GM12878 (cell line): ENCODE results near the gene IFT172. TPM values are rescaled to one million over a fixed set of nuclear protein-coding genes. Genes with fewer than 3 reads are reported as not detected.
A peak's percentile ranks its signal among the peaks of the same experiment; 100 is the strongest.

Experiments
- ATAC-seq: fragments of 200-7000 bp; cut with Tn5 transposase; 3 replicates; pipeline ENCODE4 v1.9.1; 2020; ENCODE audit warnings: mild to moderate bottlenecking, moderate library complexity
- BruUV-seq: library from RNA; stranded (reverse); fragments of 400-500 nt; replicated peaks from 2 replicates; lab custom pipeline; 2021; lab: Mats Ljungman, UMichigan
- CTCF ChIA-PET: fragments of 300-600 bp; sonication (Branson Sonifier 250); formaldehyde crosslinking; extraction: SDS; loops from one replicate; lab custom pipeline; 2021; ENCODE audit warnings: inconsistent platforms; lab: Yijun Ruan, JAX
- POLR2A ChIA-PET: fragments of 350-600 bp; formaldehyde crosslinking; extraction: SDS; loops from one replicate; lab custom pipeline; 2021; ENCODE audit warnings: inconsistent platforms; lab: Charles Lee
- RAD21 ChIA-PET: fragments of 300-600 bp; sonication (Branson Sonifier 250); formaldehyde crosslinking; loops from one replicate; lab custom pipeline; 2023; ENCODE audit warnings: antibody characterized with exemption; ENCODE audit not compliant: unreplicated experiment; lab: Charles Lee
- SMC1A ChIA-PET: fragments of 300-600 bp; sonication (Branson Sonifier 250); formaldehyde crosslinking; loops from one replicate; lab custom pipeline; 2023; ENCODE audit not compliant: unreplicated experiment, uncharacterized antibody; lab: Charles Lee
- DNase-seq: peaks from one replicate; pipeline ENCODE4 v3.0.0-alpha.2; 2011; ENCODE audit warnings: low read depth, low spot score
- FAIRE-seq: peaks from 3 replicates; lab custom pipeline; 2011; peaks lifted over from hg19 to GRCh38; lab: Jason Lieb, UNC
- H2AFZ ChIP-seq: 2 replicates; pipeline ENCODE4 v1.6.0; 2011; ENCODE audit warnings: low read depth, low read length, control low read depth; ENCODE audit not compliant: control insufficient read depth
- H3K27ac ChIP-seq: 2 replicates; pipeline ENCODE4 v1.5.1; 2011; ENCODE audit warnings: control low read depth; ENCODE audit not compliant: control insufficient read depth, insufficient read depth
- H3K27me3 ChIP-seq, 2 experiments: replicated peaks in 1 of 2; 2 replicates each; pipeline versions ENCODE4 v1.6.0 to v1.6.1; 2011; ENCODE audit warnings: low read length in 1 of 2; ENCODE audit not compliant: control insufficient read depth in 2 of 2, insufficient read depth in 2 of 2
- H3K36me3 ChIP-seq, 2 experiments: 2 replicates each; pipeline ENCODE4 v1.5.1; 2011; ENCODE audit warnings: low read length in 1 of 2; ENCODE audit not compliant: control insufficient read depth in 2 of 2, insufficient read depth in 2 of 2
- H3K4me1 ChIP-seq: 2 replicates; pipeline ENCODE4 v1.6.1; 2011; ENCODE audit warnings: mild to moderate bottlenecking, low read length, moderate library complexity, mixed read lengths; ENCODE audit not compliant: control insufficient read depth, insufficient read depth
- H3K4me2 ChIP-seq: 2 replicates; pipeline ENCODE4 v1.6.0; 2011; ENCODE audit warnings: control low read depth; ENCODE audit not compliant: control insufficient read depth, insufficient read depth
- H3K4me3 ChIP-seq: fragments of 200-600 bp; sonication (generic); 2 replicates; pipeline ENCODE4 v1.5.1; 2016
- H3K79me2 ChIP-seq: 2 replicates; pipeline ENCODE4 v1.6.0; 2011; ENCODE audit warnings: low read length; ENCODE audit not compliant: control insufficient read depth, insufficient read depth
- H3K9ac ChIP-seq: 2 replicates; pipeline ENCODE4 v1.8.0; 2011; ENCODE audit warnings: low read length, control low read depth, mixed read lengths; ENCODE audit not compliant: control insufficient read depth, insufficient read depth
- H3K9me3 ChIP-seq: replicated peaks from 3 replicates; pipeline ENCODE4 v1.5.1; 2011; ENCODE audit warnings: mild to moderate bottlenecking, low read length; ENCODE audit not compliant: control insufficient read depth, insufficient read depth
- H4K20me1 ChIP-seq: 2 replicates; pipeline ENCODE4 v1.6.0; 2011; ENCODE audit not compliant: control insufficient read depth, insufficient read depth
- ASH2L ChIP-seq: fragments of 300-600, 200-600 bp; sonication (generic); IDR thresholded peaks from 2 replicates; pipeline ENCODE4 v1.6.1; 2017; ENCODE audit warnings: low read depth, mild to moderate bottlenecking, borderline replicate concordance
- BRCA1 ChIP-seq: IDR thresholded peaks from 2 replicates; pipeline ENCODE4 v1.6.1; 2011; ENCODE audit warnings: low read depth, low read length, improper control_type of control experiment
- CHD1 ChIP-seq: IDR thresholded peaks from 2 replicates; pipeline ENCODE4 v1.6.1; 2012; ENCODE audit warnings: low read depth, low read length, improper control_type of control experiment
- E4F1 ChIP-seq: fragments of 450-650 bp; IDR thresholded peaks from 2 replicates; pipeline ENCODE4 v1.6.1; 2018; ENCODE audit warnings: borderline replicate concordance, mild to moderate bottlenecking; ENCODE audit not compliant: partially characterized antibody
- EZH2 ChIP-seq: IDR thresholded peaks from 2 replicates; pipeline ENCODE4 v1.6.1; 2012; ENCODE audit warnings: low read depth, mild to moderate bottlenecking, control low read depth, inconsistent platforms, low read length, borderline replicate concordance; ENCODE audit not compliant: control insufficient read depth
- MAX ChIP-seq: IDR thresholded peaks from 2 replicates; pipeline ENCODE4 v1.6.1; 2012; ENCODE audit warnings: low read depth, low read length, improper control_type of control experiment
- POLR2AphosphoS2 ChIP-seq: IDR thresholded peaks from 2 replicates; pipeline ENCODE4 v1.6.1; 2011; ENCODE audit warnings: low read depth, mild to moderate bottlenecking, low read length, improper control_type of control experiment, moderate library complexity
- POU2F2 ChIP-seq: IDR thresholded peaks from 3 replicates; pipeline ENCODE4 v1.6.1; 2011; ENCODE audit warnings: low read depth, mild to moderate bottlenecking, low read length, borderline replicate concordance
- PRDM15 ChIP-seq: fragments of 450-650 bp; formaldehyde crosslinking; IDR thresholded peaks from 2 replicates; pipeline ENCODE4 v1.4.0; 2020; ENCODE audit warnings: mild to moderate bottlenecking, moderate library complexity
- RELA ChIP-seq: fragments of 450-650 bp; IDR thresholded peaks from 2 replicates; pipeline ENCODE4 v1.8.0; 2014; ENCODE audit warnings: borderline replicate concordance; ENCODE audit not compliant: partially characterized antibody
- SREBF1 ChIP-seq: IDR thresholded peaks from 2 replicates; pipeline ENCODE4 v1.6.1; 2012; ENCODE audit warnings: mild to moderate bottlenecking, low read length
- SUPT20H ChIP-seq: IDR thresholded peaks from 2 replicates; pipeline ENCODE4 v1.6.1; 2011; ENCODE audit warnings: low read depth, mild to moderate bottlenecking, low read length, moderate library complexity, borderline replicate concordance; ENCODE audit not compliant: control insufficient read depth
- ZBED1 ChIP-seq: IDR thresholded peaks from 2 replicates; pipeline ENCODE4 v1.6.1; 2016; ENCODE audit warnings: borderline replicate concordance
- ZBTB33 ChIP-seq: fragments of 450-650 bp; IDR thresholded peaks from 2 replicates; pipeline ENCODE4 v1.6.1; 2017; ENCODE audit warnings: mild to moderate bottlenecking
- ZNF207 ChIP-seq: fragments of 450-650 bp; IDR thresholded peaks from 2 replicates; pipeline ENCODE4 v1.6.1; 2014; ENCODE audit warnings: antibody characterized with exemption, mild to moderate bottlenecking, borderline replicate concordance
- WGBS: methylation state at CpG from one replicate; pipeline ENCODE4 v1.1.6; 2016; ENCODE audit warnings: low lambda C conversion rate; ENCODE audit not compliant: insufficient replicate concordance, insufficient coverage; ENCODE audit errors: missing lambda C conversion rate; 5-methylcytosine and 5-hydroxymethylcytosine counted together
- in situ Hi-C: fragments of 300-500 bp; cut with MboI; formaldehyde crosslinking; loops from 9 replicates; pipeline ENCODE4 v1.14.3; 2018; ENCODE audit warnings: mixed read lengths
- intact Hi-C: fragments of 100-400 bp; cut with micrococcal nuclease; formaldehyde crosslinking; loops from one replicate; pipeline ENCODE4 v1.14.2; 2022; ENCODE audit not compliant: unreplicated experiment
- polyA plus RNA-seq, 11 experiments: library from polyadenylated mRNA; depleted of rRNA in 4 of 11; unstranded in 6 of 11; stranded (reverse) in 5 of 11; fragments of >200 nt; fragmentation: Nextera tagmentation in 4 of 11; fragmentation: Illumina TruSeq in 1 of 11; extraction: Ambion mirVana in 4 of 11; extraction: Trizol in 1 of 11; gene quantifications; 1 replicate in 1 of 11; 2 replicates in 10 of 11; pipeline versions ENCODE4 v1.2.1 to v1.2.3, GENCODE V29; 2011 to 2016; ENCODE audit warnings: inconsistent platforms in 2 of 11, missing spikeins in 2 of 11, low read depth in 1 of 11
- total RNA-seq, 4 experiments: library from RNA; depleted of rRNA in 3 of 4; stranded (reverse); fragments of >200 nt in 3 of 4; fragmentation: Illumina TruSeq in 1 of 4; extraction: Trizol in 1 of 4; gene quantifications; 2 replicates each; pipeline versions ENCODE4 v1.2.1 to v1.2.3, GENCODE V29; 2013 to 2021

The IFT172 gene
- total and polyA plus RNA-seq, 10 of the 15 experiments (the other 5 are each of a cell fraction or from before 2014, with no cell fraction given), result 2.4 to 8.6 (median 6.2) TPM

- DNase-seq, result no peak
- ATAC-seq, result no peak
- CTCF ChIA-PET, result interaction anchor here (1.2 kb wide), 1 partner anchor 15 kb away, joined by 3 read pairs; no protein-coding TSS in a partner anchor
- RAD21 ChIA-PET, result no interaction called here
- Histone ChIP-seq H3K9me3 (no peaks in the 10 kb centered on the region), H3K4me3 (no peak overlapping the region), H3K9ac (no peak overlapping the region), H3K4me2 (no peak overlapping the region), H4K20me1 (no peaks in the 10 kb centered on the region), H2AFZ (no peak overlapping the region), H3K27me3 (no peaks in the 10 kb centered on the region), H3K36me3 (no peaks in the 10 kb centered on the region), H3K4me1 (peaks cover 3% of the 10 kb centered on the region; the same call in 1 of the 2 replicates), H3K79me2 (no peaks in the 10 kb centered on the region), H3K27ac (no peak overlapping the region)
- FAIRE-seq, result peak; percentile 66
- WGBS, result 0% methylated on average over 3 of the region's 3 CpGs
- intact Hi-C loops, result loop anchor here (10.0 kb wide), 1 partner anchor 179 kb away; the partner anchor contains the start of genes SLC4A1AP and SUPT7L
- BruUV-seq, result no TSS peak
- in situ Hi-C loops, result no loop called here
- SMC1A ChIA-PET, result no interaction called here
- POLR2A ChIA-PET, result interaction anchor here (0.6 kb wide), 1 partner anchor 140 kb away, joined by 3 read pairs; no protein-coding TSS in a partner anchor
- no peak for TF ChIP-seq ZNF207
- no peak for TF ChIP-seq SREBF1
- no peak for TF ChIP-seq CHD1
- TF ChIP-seq ASH2L, result no peak
- TF ChIP-seq PRDM15 (CRISPR knock-in tag), result no peak
- no peak for TF ChIP-seq ZBED1
- TF ChIP-seq POU2F2, result no peak
- TF ChIP-seq SUPT20H, result no peak
- no peak for TF ChIP-seq BRCA1
- TF ChIP-seq RELA, result no peak
- TF ChIP-seq E4F1, result no peak
- TF ChIP-seq ZBTB33, result no peak
- TF ChIP-seq EZH2, result no peak
- no peak for TF ChIP-seq MAX
- no peak for TF ChIP-seq POLR2AphosphoS2
- TF ChIP-seq, all 136 proteins: peak for 0
These were observed 4.0 kb downstream of the IFT172 start for GRCh38 chr2:27485496-27485895.
